NCI-H2081 (cell line): ENCODE measurements around the gene TOR4A.
A peak's percentile ranks its signal among the peaks of the same experiment; 100 is the strongest.
"Not testable (repeated sequence)": the region's sequence is repeated elsewhere in the genome, so short reads cannot be mapped to it uniquely, and the experiment has no call there.

Source experiments
- DNase-seq, 2 experiments: peaks; one replicate each; lab custom pipeline; 2025; lab: John Stamatoyannopoulos, UW

TOR4A gene

DNA sequence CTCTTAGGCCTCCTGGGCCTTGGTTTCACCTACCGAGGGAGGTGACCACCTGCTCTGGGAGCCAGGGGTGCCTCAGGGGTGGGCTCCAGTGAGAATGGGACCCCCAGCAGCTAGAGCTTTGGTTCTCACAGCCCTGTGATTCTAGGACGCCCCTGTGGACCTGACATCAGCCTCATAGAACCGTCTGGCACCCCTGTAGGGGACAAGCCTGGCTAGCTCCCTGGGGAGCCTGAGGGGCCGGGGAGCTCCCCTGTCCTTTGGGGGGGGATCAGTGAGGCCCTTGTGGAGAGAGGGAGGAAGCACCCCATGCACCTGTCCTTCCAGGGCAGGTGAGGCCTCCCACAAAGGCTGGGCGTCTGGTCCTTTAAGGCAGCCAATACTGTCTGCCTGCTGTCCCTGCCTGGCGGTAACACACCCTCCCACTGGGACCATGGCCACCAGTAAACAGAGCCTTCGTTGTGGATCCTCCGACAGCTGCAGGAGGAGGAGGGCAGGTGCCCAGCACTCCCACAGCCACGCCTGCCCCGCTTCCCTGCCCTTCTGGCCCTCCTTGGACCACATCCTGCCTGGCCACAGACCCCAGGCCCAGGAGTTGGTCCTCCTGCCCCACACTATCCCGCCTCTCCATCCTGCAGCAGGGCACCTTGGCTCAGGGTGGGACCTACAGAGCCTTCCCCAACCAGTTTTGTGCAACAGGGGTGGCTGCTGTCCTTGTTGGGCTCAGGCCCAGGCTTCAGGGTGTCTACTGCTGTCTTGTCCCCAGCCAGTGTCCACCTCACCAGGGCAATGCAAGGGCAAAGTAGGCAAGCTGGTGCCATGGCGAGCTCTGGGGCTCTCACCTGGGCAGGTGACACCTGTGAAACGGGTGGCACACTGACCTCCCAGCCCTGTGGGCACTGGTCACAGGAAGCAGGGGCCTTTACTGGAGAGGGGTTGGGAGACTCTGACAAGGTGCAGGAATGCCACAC lies 39.5 kb upstream of the TOR4A start:
- DNase-seq, result peak; percentile 80 to 91

DNA sequence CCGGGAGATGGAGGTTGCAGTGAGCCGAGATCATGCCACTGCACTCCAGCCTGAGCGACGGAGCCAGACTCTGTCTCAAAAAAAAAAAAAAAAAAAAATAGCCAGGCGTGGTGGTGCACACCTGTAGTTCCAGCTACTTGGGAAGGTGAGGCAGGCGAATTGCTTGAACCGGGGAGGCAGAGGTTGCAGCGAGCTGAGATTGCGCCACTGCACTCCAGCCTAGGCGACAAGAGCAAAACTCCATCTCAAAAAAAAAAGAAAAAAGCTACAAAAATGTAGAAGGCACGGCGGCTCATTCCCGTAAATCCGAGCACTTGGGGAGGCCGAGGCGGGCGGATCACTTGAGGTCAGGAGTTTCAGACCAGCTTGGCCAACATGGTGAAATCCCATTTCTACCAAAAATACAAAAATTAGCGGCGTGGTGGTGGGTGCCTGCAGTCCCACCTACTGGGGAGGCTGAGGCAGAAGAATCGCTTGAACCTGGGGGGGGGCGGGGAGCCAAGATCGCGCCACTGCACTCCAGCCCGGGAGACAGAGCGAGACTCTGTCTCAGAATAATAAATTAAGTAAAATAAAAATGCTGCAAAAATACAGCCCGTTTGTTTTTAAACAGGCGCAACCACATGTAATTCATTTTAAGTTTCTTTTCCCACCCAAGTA lies 37.9 kb upstream of the TOR4A start:
- not testable (repeated sequence) for DNase-seq

DNA sequence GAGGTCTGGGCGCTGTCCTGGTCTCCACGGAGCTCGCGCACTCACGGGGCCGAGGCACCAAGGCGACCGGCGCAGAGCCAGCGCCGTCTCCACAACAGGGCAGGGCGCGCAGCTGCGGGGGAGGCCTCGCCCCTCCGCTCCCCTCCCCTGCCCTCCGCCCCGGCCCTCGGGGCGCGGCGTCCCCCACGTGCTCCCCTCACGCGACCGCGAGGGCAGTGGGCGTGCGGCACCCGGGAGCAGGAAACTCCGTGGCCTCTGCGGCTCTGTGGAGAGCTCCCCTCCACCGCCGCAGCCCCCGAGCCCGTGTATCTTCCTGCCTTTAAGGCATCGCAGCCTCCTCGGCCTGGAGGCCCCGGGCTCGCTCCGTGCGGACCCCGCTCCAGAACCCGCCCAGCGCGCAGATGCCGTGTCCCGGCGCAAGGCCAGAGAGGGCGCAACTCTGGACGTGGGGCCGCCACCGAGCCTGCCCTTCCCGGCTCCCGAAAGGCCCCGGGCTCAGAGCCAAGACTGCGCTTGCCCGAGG lies 37.1 kb upstream of the TOR4A start:
- DNase-seq, result peak; percentile 81 to 86

DNA sequence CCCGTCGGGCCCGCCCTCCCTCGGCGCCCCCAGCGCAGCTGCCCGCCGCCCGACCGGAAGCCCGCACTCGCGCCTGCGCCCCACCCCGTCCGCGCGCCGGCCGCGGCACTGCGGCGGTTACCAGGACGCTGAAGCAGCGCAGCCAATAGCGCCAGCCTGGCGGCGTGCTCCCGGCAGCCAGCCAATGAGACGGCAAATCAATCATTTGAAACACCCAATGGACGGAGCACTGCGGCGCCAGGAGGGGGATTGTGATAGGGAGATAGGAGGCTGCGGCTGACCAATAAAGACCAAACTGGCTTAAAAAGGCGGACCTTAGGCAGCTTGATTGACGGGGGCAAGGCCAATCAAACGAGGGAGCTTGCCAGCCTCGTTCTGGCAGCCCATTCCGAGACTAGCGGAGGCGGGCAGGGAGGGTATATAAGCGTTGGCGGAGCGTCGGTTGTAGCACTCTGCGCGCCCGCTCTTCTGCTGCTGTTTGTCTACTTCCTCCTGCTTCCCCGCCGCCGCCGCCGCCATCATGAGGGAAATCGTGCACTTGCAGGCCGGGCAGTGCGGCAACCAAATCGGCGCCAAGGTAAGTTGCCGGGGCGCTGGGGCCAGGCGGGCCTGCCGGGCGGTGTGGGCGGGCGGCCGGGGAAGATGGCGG lies 36.6 kb upstream of the TOR4A start, which contains the start of gene TUBB4B:
Gene TUBB4B (plus strand): TSS at position 447 of the 649 bp plus-strand sequence. CDS start 74 bp downstream, at position 521.
- DNase-seq, result peak; percentile 99 to 100

DNA sequence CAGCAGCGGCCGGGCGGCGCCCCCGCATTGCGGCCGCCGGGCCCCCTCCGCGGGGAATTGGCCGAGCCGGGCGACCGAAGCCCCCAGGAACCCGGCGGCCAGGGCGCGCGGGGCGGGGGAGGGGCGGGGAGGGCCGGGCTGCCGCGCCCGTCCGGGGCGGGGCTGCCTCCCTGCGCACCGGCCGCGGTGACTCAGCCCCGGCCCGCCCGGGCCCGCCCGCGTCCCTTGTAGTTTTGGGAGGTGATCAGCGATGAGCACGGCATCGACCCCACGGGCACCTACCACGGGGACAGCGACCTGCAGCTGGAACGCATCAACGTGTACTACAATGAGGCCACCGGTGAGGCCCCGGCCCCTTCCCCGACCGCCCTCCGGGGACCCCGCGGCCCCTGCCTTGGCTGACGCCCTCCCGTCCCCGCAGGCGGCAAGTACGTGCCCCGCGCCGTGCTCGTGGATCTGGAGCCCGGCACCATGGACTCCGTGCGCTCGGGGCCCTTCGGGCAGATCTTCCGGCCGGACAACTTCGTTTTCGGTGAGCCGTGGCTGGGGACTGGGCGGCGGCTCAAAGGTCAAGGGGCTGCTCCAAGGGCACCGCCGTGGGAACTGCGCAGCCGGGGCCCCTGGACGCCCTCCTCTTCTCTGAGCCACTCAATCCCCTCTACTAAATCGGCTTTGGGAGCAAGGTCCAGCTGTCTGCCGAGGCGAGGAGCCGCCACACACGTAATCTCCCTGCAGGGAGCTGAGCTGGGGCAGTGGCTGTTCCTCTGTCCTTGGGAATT lies 35.8 kb upstream of the TOR4A start:
- no peak for DNase-seq

DNA sequence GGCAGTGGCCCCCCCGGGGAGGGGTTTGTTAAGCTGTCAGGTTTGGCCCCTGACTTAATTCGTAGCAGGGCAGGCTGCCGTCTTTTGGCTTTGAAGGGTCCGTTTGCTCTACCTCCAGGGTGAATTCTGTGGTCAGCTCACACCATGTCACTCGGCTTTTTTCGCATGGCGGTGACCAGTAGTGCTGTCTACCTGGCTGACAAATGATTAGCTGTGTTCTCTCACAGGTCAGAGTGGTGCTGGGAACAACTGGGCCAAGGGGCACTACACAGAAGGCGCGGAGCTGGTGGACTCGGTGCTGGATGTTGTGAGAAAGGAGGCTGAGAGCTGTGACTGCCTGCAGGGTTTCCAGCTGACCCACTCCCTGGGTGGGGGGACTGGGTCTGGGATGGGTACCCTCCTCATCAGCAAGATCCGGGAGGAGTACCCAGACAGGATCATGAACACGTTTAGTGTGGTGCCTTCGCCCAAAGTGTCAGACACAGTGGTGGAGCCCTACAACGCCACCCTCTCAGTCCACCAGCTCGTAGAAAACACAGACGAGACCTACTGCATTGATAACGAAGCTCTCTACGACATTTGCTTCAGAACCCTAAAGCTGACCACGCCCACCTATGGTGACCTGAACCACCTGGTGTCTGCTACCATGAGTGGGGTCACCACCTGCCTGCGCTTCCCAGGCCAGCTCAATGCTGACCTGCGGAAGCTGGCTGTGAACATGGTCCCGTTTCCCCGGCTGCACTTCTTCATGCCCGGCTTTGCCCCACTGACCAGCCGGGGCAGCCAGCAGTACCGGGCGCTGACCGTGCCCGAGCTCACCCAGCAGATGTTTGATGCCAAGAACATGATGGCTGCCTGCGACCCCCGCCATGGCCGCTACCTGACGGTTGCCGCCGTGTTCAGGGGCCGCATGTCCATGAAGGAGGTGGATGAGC lies 35.0 kb upstream of the TOR4A start:
- DNase-seq, result peak in 1 of 2 experiments; percentile 13

DNA sequence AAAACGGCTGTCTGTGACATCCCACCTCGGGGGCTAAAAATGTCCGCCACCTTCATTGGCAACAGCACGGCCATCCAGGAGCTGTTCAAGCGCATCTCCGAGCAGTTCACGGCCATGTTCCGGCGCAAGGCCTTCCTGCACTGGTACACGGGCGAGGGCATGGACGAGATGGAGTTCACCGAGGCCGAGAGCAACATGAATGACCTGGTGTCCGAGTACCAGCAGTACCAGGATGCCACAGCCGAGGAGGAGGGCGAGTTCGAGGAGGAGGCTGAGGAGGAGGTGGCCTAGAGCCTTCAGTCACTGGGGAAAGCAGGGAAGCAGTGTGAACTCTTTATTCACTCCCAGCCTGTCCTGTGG lies 34.3 kb upstream of the TOR4A start:
- not testable (repeated sequence) for DNase-seq

DNA sequence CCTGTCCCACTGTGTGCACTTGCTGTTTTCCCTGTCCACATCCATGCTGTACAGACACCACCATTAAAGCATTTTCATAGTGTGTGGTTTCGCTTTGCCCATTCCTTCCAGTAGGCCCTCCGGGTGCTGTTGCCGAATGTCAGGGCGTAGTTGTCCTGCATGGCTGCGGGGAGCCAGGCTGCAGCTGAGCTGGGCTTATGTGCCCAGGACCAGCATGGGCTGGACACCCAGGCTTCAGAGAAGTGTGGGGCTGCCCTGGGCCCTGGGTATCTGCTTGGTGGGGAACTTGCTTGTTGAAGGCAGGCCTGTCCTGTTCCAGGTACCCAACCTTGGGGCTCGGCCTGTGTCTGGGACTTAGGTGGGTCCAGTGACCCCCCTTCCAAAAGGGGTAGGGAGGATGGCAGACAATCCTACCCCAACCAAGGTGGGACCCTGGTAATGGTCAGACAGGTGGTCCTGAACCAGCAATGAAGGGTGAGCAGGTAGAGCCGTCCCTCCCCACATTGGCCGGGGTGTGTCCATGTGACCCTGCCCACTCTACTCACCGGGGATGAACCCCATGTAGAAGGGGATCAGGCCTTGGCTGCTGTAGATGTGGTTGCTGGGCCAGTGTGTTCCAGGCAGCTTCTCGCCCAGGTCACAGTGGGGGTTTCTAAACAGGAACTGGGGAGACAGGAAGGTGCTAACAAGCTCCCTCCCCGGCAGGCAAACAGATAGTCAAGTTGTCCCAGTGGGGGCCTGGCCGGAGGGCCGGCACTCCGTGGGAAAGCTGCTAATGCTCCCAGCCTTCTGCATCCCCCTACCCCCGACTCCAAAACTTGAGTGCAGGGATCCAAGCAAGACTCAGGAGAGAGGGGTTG lies 33.7 kb upstream of the TOR4A start:
- DNase-seq, result peak; percentile 43 to 79

DNA sequence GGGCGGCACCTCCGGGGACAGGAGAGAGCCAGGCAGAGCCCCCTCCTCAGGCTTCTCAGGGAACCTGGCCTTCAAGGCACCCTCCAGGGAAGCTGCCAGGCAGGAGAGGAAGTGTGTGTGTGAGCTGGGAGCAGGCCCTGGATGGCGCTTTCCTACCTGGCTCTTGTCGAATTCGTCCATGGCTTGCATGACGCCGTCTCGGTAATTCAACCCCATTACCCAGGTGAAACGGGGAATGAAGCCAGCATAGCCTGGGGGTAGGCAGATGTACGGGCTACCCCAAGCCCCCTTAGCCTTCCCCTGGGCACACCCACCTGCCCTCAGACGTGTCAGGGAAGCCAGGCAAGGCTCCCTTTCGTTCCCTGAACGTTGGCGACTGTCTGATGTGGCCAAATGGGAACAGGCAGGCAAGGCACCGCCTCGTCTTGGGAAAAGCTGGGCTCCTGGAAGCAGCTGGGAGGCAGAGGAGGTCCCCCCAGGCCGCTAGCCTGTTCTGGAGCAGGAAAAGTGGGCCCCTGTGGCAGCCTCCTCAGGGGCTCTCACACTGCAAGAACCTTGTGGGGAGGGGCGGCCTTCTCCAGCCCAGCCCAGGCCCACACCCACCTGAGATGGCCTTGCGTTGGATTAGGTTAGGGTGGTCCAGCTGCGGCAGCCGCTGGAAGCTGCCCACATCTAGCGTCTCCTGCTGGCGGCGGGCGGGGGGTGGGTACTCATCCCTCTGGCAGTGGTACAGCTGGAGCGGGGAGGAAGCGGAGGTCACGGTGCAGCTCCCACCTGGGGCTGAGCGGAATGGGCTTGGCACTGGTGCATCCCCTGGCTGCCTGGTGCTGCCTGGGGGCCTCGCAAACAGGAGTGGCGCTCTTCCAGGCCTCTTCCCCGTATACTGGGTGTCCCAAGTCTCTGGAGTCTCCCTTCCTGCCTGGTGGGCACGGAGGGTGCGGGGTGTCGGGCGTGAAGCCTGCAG lies 32.8 kb upstream of the TOR4A start:
- peak; percentile 68 to 82 for DNase-seq

DNA sequence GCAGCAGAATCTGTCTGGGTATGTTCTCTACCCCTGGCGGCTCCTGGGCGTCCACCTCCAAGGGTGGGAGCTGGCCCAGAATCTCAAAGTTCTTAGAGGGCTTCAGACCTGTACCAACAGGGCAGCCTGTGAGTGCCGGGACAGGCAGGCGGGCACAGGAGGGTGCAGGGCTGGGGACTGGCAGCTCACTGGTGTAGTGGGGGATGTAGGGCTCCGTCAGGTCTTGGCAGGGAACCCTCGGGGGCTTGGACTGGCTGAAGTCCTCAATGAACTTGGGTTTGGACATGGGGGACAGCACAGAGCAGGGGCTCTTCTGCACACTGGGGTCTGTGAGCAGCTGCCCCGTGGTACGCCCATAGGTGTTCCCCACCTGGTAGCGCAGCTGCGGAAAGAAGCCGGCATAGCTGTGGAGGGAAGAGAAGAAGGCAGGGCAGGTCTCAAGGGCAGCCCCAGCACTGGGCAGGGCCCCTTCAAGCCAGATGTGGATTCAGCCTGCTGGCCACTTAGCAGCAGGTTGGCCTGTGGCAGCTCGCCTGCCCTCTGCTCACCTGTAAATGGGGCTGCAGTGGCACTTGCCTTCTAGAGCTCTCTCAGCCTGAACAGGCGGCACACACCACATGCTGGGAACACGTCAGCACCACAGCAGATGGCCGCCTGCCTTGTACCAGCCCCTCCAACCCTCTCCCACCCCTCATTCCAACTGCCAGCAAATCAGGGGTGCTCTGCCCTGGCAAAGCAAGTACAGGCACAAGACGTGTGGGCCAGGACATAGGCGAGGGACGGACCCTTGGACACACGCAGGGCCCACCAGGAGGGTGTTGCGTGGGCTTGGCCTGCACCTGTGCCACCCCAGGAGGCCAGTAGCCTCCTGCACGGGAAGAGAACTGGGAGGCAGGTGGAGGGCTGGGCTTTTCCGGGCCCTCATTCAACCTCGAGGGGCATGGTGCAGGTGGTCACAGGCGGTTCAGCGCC lies 31.8 kb upstream of the TOR4A start:
- no peak for DNase-seq

DNA sequence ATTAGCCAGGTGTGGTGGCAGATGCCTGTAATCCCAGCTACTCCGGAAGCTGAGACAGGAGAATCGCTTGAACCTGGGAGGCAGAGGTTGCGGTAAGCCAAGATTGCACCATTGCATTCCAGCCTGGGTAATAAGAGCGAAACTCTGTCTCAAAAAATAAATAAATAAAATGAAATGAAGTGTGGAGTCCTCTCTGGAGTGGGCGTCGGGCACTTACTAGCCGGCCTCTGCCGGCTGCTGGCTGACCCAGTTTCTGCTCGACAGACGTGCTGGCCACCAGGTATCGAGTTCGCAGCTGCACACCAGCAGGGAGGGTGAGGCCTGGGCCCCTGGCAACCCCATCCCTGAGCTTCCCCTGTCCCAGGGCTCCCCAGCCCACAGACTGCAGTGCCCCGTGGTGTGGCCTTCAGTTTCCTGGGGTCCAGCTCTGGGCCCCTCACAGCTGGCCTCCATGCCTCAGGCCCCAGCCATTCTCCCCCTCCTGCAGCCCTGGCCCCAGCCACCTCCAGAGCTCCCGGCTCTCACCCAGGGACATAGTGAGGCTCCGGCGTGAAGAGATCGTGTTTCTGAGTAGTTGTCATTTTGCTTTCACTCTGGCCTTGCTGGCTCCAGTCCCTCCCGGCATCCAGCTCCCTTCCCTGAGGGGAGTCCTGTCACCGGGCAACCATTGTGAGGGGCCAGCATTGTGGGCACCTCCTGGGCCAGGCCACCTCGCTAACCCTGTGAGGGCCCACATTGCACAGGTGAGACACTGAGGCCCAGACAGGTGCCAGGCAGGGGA lies 30.2 kb upstream of the TOR4A start:
- no peak for DNase-seq

DNA sequence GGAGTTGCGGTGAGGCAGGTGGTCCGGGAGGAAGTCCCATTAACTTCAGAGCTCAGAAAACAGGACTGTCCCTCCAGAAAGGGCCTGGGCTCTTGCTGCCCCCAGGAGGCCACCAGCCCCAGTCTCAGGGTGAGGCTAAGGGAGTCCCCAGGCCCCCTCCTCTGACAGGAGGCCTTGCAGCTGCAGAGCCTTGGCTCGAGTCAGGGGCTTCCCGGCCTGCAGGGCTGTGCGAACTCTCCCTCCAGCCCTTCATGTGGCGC lies 29.7 kb upstream of the TOR4A start:
- no peak for DNase-seq

DNA sequence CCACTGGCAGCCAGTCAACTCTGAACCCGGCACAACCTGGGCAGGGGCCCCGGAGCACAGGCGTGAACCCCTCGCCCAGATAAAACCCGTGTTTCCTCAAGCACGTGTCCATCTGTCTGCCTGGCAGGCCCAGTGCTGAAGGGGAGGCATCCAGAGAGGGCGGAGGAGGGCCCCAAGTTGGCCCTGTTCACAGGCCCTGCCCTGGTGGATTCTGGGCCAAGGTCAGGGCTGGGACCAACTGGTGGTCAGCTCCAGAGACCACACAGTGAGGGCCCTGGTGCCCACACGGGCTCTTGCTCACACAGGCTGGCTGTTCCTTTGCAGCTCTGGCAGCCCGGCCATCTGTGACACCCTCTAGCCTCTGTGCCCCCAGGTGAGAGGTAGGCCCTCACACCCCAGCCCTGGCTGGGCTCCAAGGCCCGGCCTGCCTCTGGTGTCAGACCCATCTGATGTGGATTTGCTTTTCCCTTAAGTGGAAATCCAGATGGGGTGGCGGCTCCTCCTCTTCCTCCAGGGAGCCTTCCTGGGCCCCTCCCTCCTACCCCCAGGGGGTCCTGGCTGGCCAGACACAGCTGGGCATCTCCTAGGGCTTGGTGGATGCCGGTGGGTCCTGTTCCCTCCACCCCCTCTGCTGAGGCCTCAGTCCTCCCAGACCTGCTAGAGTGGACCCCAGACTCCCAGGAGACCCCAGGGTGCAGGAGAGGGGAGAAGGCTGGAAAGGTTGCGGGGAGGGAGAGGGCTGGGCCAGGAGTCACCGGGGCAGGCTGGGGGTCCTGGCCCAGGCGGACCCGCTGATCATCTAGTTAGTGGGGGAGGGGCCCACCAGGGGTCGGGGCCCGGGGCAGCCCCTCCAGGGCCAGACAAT lies 27.0 kb upstream of the TOR4A start:
- no peak for DNase-seq

DNA sequence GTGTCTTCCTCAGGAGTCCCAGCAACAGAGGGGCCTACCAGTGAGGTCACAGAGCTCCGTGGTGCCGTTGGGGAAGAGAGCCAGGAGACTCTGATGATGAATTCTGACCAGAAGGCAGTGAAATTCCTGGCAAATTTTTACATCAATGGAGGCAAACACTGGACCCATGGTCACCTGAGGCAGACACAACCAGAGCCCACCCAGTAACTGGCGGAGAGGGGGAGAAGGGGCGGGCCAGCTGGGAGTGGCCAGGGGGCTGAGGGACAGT lies 26.4 kb upstream of the TOR4A start, which contains the start of gene STPG3:
Gene STPG3 (plus strand): TSS at position 93 of the 268 bp plus-strand sequence. CDS start 1 bp downstream, at position 94.
- no peak for DNase-seq

DNA sequence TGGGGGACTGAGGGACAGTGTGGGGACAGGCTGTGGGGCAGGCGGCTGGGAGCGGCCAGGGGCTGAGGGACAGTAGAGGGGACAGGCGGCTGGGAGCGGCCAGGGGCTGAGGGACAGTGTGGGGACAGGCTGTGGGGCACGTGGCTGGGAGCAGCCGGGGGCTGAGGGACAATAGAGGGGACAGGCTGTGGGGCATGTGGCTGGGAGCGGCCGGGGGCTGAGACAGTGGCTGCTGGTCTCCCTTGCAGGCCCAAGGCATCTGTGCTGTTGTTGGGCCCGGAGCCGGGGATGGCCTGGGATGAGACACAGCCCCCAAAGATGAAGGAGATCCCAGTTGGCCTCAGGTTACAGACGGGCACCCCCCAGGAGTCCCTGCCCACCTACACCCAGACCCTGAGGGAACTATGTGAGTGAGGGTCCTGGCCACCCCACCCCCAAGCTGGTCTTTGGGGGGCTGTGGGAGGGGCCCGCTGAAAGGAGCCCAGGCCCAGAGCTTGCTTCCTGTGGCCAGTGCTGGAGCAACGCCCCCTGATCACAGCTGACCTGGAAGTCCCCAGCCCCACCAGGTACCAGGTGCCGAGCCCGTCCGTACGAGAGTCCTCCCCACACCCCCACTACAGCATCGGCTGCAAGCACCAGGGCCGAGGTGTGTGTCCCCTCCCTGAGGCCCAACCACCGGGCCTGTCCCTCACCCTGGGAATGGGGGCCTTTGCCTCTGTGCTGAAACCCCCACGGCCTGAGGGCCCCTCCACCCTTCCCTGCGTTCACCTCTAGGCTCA lies 25.8 kb upstream of the TOR4A start:
- no peak for DNase-seq
